ENCODE data around the gene SRL.

SRL gene

DNA sequence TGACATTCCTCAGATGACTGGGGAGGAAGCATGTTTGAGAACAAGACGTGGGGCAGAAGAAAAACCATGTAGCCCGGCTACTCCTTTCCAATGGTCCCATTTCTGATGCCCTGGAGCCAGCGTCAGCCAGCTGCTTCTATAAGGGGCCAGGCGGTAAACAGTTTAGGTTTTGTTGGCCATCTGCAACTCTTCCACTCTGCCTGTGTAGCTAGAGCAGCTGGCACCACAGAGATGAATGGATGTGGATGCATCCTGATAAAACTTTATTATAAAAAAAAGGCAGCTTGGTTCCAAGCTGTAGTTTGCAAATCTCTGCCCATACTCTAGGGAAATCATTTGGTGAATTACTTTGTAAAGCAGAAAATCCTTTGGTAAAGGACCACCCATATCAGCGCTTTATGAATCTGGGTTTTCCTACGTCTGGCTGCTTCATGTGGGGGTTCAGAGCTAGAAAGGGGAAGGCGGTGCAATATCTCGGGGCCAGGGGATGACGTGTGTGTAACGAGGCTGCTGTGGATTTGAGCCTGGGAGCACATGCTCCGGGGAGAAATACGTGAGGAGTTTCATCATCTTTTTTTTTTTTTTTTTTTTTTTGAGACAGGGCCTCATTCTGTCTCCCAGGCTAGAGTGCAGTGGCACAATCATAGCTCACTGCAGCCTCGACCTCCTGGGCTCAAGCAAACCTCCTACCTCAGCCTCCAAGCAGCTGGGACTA, 3.4 kb upstream of the SRL start:
- Histone ChIP-seq H3K27me3 (ENCODE audit: insufficient read depth, low read length, poor library complexity, severe bottlenecking) (no peaks in the 10 kb centered on the region), H4K20me1 (ENCODE audit: insufficient read depth, low read length, poor library complexity, severe bottlenecking) (no peaks in the 10 kb centered on the region), H3K4me3 (ENCODE audit: low read length, poor library complexity, severe bottlenecking) (no peak overlapping the region), H3K4me2 (ENCODE audit: low read depth, low read length, poor library complexity, severe bottlenecking) (no peak overlapping the region), H3K36me3 (ENCODE audit: insufficient read depth, low read length) (no peaks in the 10 kb centered on the region), H3K4me1 (ENCODE audit: insufficient read depth, low read length, poor library complexity, severe bottlenecking) (peaks cover 3% of the 10 kb centered on the region), H3K79me2 (ENCODE audit: insufficient read depth, low read length) (no peaks in the 10 kb centered on the region), H3K9me2 (replicated peaks; ENCODE audit: low read depth, low read length) (no peaks in the 10 kb centered on the region), H2AFZ (ENCODE audit: low read length) (no peak overlapping the region), H3K9ac (ENCODE audit: low read depth, low read length, poor library complexity, severe bottlenecking) (no peak overlapping the region), H3K9me3 (ENCODE audit: insufficient read depth, low read depth, low read length) (no peaks in the 10 kb centered on the region), H3F3A (ENCODE audit: low read depth) (no peaks in the 10 kb centered on the region)
- TF ChIP-seq CTCF (conservative IDR thresholded peaks at IDR 0.05; ENCODE audit: low read length) (no peak), EZH2phosphoT487 (IDR thresholded peaks at IDR 0.05; ENCODE audit: borderline replicate concordance) (no peak)

DNA sequence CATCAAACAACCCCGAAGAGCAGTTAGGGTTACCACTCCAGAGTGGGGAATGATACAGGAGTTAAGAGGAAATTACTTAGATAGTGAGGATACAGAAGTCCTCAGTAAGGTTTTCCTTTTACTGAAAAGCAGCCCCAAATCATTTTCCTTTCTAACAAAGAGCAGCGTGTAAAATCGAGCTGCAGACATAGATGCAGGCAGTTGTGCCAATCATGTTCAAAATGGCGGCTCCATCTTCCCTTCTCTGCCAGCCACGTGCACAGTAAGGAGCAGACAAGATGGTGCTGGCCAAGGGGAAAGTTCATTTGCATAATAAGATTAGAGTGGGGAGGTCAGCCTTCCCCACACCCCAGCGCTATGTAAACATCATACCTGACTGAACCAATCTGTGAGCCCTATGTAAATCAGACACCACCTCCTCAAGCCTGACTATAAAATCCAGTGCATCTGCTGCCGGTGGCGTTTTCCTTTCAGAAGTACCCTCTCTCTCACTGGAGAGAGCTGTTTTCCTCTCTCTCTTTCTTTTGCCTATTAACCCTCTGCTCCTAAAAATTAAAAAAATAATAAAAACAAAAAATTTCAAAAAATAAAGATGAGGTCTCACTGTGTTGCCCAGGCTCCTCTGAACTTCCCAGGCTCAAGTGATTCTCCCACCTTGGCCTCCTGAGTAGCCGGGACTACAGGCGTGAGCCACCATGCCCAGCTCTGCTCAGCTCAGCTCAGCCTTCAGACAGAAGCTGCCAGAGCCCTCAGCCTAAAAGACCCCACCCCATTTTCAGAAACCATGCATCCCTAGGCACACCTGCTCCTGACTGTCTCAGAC, 2.6 kb upstream of the SRL start:
- no peak overlapping the region for H2AFZ ChIP-seq (ENCODE audit: low read length)
- no peaks in the 10 kb centered on the region for H4K20me1 ChIP-seq (ENCODE audit: insufficient read depth, low read length, poor library complexity, severe bottlenecking)
- no peaks in the 10 kb centered on the region for H3K36me3 ChIP-seq (ENCODE audit: insufficient read depth, low read length)
- no peaks in the 10 kb centered on the region for H3K9me2 ChIP-seq (replicated peaks; ENCODE audit: low read depth, low read length)
- H3K79me2 ChIP-seq (ENCODE audit: insufficient read depth, low read length), result no peaks in the 10 kb centered on the region
- TF ChIP-seq EZH2phosphoT487 (IDR thresholded peaks at IDR 0.05; ENCODE audit: borderline replicate concordance), result no peak
- TF ChIP-seq CTCF (conservative IDR thresholded peaks at IDR 0.05; ENCODE audit: low read length), result no peak
- no peak overlapping the region for H3K9ac ChIP-seq (ENCODE audit: low read depth, low read length, poor library complexity, severe bottlenecking)
- H3K4me3 ChIP-seq (ENCODE audit: low read length, poor library complexity, severe bottlenecking), result no peak overlapping the region
- H3K4me2 ChIP-seq (ENCODE audit: low read depth, low read length, poor library complexity, severe bottlenecking), result no peak overlapping the region
- no peaks in the 10 kb centered on the region for H3K27me3 ChIP-seq (ENCODE audit: insufficient read depth, low read length, poor library complexity, severe bottlenecking)
- H3F3A ChIP-seq (ENCODE audit: low read depth), result no peaks in the 10 kb centered on the region
- H3K4me1 ChIP-seq (ENCODE audit: insufficient read depth, low read length, poor library complexity, severe bottlenecking), result peaks cover 3% of the 10 kb centered on the region
- H3K9me3 ChIP-seq (ENCODE audit: insufficient read depth, low read depth, low read length), result no peaks in the 10 kb centered on the region

DNA sequence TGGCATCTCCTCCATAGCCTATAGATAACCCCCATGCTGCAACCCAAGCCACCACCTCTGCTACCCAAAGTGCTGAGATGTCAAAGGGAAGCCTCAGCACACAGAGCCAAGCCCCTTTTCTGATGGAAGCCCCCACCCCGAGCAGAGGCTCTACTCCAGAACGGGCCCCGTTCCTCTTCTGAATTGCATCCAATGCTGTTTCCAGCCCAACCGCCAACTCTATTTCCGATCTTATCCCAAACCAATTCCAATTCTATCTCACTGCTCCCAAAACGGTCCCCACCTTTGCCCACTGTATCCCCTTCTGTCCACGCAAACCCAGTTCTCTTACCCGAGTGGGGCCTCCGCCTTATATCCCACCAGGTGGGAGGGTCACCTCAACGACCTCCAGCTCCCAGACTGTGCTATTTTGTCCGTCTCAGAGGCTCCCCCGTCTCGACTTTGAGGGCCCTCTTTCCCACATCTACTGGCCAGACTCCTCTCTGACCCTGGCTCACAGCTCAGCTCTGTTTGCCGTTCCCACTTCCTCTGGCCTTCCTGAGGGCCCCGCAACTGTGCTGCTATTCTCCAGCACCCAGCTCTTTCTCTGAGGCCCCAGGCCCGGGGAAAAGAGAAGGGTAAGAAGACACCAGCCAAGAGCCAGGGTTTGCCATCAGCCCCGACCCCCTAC, 487 bp downstream of the SRL start:
- H3K27me3 ChIP-seq (ENCODE audit: insufficient read depth, low read length, poor library complexity, severe bottlenecking), result no peaks in the 10 kb centered on the region
- H3F3A ChIP-seq (ENCODE audit: low read depth), result no peaks in the 10 kb centered on the region
- H2AFZ ChIP-seq (ENCODE audit: low read length), result no peak overlapping the region
- H3K9ac ChIP-seq (ENCODE audit: low read depth, low read length, poor library complexity, severe bottlenecking), result no peak overlapping the region
- H3K79me2 ChIP-seq (ENCODE audit: insufficient read depth, low read length), result no peaks in the 10 kb centered on the region
- H3K9me2 ChIP-seq (replicated peaks; ENCODE audit: low read depth, low read length), result no peaks in the 10 kb centered on the region
- no peaks in the 10 kb centered on the region for H3K36me3 ChIP-seq (ENCODE audit: insufficient read depth, low read length)
- no peak overlapping the region for H3K4me3 ChIP-seq (ENCODE audit: low read length, poor library complexity, severe bottlenecking)
- H3K9me3 ChIP-seq (ENCODE audit: insufficient read depth, low read depth, low read length), result no peaks in the 10 kb centered on the region
- no peak overlapping the region for H3K4me2 ChIP-seq (ENCODE audit: low read depth, low read length, poor library complexity, severe bottlenecking)
- no peaks in the 10 kb centered on the region for H4K20me1 ChIP-seq (ENCODE audit: insufficient read depth, low read length, poor library complexity, severe bottlenecking)
- H3K4me1 ChIP-seq (ENCODE audit: insufficient read depth, low read length, poor library complexity, severe bottlenecking), result no peaks in the 10 kb centered on the region
- no peak for TF ChIP-seq EZH2phosphoT487 (IDR thresholded peaks at IDR 0.05; ENCODE audit: borderline replicate concordance)
- no peak for TF ChIP-seq CTCF (conservative IDR thresholded peaks at IDR 0.05; ENCODE audit: low read length)
